Measurements from ENCODE around the gene RYR2. TPM values are rescaled to one million over a fixed set of nuclear protein-coding genes. Genes with fewer than 3 reads are reported as not detected.

RYR2 gene
- total and polyA plus RNA-seq, 4 donors: 0.43 to 11.6 (median 2.0) TPM

DNA sequence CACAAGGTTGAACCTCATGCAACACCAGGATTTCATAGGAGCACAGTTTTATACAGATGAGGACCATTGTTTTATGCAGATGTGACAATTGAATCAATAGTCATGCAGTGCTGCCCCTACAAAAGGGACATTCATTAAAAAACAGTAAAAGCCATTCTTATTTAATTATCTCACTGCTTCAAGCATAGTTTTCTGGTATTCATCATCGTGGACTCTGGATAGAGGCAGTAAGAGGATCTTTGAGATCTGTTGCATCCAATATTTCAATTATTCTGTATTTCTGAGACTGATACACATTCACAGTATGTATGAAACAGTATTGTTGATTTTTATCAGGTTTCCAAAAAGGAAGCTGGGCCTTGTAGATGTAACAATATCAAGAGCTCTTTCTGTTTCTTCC lies 237.6 kb downstream of the RYR2 start:
- no peaks in the 10 kb centered on the region for H3K27me3 ChIP-seq (ENCODE audit: control insufficient read depth in 3 of 3, insufficient read depth in 3 of 3, low read length in 2 of 3)
- no peak overlapping the region for H3K9ac ChIP-seq (ENCODE audit: insufficient read depth in 1 of 2, low read length in 2 of 2)
- peaks cover 0 to 2% (median 0%) of the 10 kb centered on the region in 4 donors for H3K9me3 ChIP-seq (ENCODE audit: control insufficient read depth in 4 of 4, insufficient read depth in 3 of 4, low read length in 3 of 4)
- ATAC-seq (ENCODE audit: insufficient read depth, low FRiP score): no peak
- TF ChIP-seq, protein P1, sequence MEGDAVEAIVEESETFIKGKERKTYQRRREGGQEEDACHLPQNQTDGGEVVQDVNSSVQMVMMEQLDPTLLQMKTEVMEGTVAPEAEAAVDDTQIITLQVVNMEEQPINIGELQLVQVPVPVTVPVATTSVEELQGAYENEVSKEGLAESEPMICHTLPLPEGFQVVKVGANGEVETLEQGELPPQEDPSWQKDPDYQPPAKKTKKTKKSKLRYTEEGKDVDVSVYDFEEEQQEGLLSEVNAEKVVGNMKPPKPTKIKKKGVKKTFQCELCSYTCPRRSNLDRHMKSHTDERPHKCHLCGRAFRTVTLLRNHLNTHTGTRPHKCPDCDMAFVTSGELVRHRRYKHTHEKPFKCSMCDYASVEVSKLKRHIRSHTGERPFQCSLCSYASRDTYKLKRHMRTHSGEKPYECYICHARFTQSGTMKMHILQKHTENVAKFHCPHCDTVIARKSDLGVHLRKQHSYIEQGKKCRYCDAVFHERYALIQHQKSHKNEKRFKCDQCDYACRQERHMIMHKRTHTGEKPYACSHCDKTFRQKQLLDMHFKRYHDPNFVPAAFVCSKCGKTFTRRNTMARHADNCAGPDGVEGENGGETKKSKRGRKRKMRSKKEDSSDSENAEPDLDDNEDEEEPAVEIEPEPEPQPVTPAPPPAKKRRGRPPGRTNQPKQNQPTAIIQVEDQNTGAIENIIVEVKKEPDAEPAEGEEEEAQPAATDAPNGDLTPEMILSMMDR (IDR thresholded peaks at IDR 0.05; ENCODE audit: control extremely low read depth, extremely low read depth): no peak
- H3K4me1 ChIP-seq (ENCODE audit: control insufficient read depth in 5 of 5, insufficient read depth in 5 of 5, low read length in 5 of 5): peaks cover 0 to 6% (median 0%) of the 10 kb centered on the region in 5 donors
- H3K4me3 ChIP-seq: no peak overlapping the region
- no peaks in the 10 kb centered on the region for H3K36me3 ChIP-seq (ENCODE audit: control insufficient read depth in 4 of 4, insufficient read depth in 4 of 4, low read length in 4 of 4)
- DNase-seq: no peak
- no peak overlapping the region for H3K27ac ChIP-seq (ENCODE audit: low read depth in 1 of 2, low read length in 1 of 2)
- WGBS, 2 donors: 38 to 49% methylated on average over 1 of the region's 1 CpG

DNA sequence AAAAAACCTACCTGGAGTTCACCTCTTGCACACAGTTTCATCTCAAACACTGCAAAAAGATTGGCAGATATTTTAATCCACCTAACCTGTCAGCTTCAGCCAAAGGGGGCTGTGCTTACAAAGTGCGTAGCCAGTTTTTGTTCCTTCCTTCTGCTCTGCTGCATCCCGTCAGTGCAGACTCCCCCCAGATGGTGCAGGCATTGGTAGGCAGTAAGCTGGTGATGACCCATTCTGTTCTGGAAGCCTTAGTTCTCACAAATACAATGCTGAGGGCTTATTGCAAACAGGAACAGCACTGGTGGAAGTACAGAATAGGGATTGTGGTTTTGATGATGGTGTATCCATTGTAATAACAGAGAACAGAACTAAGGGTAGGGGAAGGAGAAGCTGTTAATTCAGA lies 239.5 kb downstream of the RYR2 start:
- DNase-seq (no peak), ATAC-seq (ENCODE audit: insufficient read depth, low FRiP score) (no peak)
- Histone ChIP-seq H3K27me3 (ENCODE audit: control insufficient read depth in 3 of 3, insufficient read depth in 3 of 3, low read length in 2 of 3) (no peaks in the 10 kb centered on the region), H3K9me3 (ENCODE audit: control insufficient read depth in 4 of 4, insufficient read depth in 3 of 4, low read length in 3 of 4) (peaks cover 0 to 2% (median 0%) of the 10 kb centered on the region in 4 donors), H3K36me3 (ENCODE audit: control insufficient read depth in 4 of 4, insufficient read depth in 4 of 4, low read length in 4 of 4) (no peaks in the 10 kb centered on the region), H3K27ac (ENCODE audit: low read depth in 1 of 2, low read length in 1 of 2) (no peak overlapping the region), H3K9ac (ENCODE audit: insufficient read depth in 1 of 2, low read length in 2 of 2) (no peak overlapping the region), H3K4me3 (no peak overlapping the region), H3K4me1 (ENCODE audit: control insufficient read depth in 5 of 5, insufficient read depth in 5 of 5, low read length in 5 of 5) (peaks cover 0 to 6% (median 0%) of the 10 kb centered on the region in 5 donors)
- TF ChIP-seq, protein P1 (IDR thresholded peaks at IDR 0.05; ENCODE audit: control extremely low read depth, extremely low read depth): no peak
- WGBS, 2 donors: 73 to 78% methylated on average over 2 of the region's 2 CpGs

DNA sequence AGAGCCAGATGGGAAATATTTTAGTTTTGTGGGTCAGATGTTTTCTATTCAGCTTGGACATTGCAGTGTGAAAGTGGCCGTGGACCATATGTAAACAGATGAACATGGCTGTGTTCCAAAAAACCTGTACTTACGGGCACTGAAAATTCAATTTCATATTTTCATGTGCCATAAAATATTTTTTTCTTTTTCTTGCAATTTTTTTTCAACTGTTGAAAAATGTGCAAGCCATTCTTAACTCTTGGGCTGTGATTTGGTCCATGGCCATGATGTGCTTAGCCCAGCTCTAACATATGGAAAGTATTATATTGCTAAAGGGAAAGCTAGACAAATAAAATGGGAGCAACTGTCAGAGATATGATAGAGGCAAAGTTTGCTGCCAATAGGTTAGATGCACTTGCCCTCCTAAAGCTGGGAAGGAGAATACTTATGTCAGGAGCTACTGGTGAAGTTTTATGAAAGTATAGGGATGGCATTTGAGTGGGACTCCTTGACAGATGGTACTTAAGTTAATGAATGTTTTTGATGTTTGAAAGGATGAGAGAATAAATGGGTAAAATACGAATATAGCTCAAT lies 240.3 kb downstream of the RYR2 start:
- ATAC-seq (ENCODE audit: insufficient read depth, low FRiP score) (no peak), DNase-seq (no peak)
- Histone ChIP-seq H3K27ac (ENCODE audit: low read depth in 1 of 2, low read length in 1 of 2) (no peak overlapping the region), H3K9ac (ENCODE audit: insufficient read depth in 1 of 2, low read length in 2 of 2) (no peak overlapping the region), H3K4me1 (ENCODE audit: control insufficient read depth in 5 of 5, insufficient read depth in 5 of 5, low read length in 5 of 5) (peaks cover 0 to 6% (median 0%) of the 10 kb centered on the region in 5 donors), H3K36me3 (ENCODE audit: control insufficient read depth in 4 of 4, insufficient read depth in 4 of 4, low read length in 4 of 4) (no peaks in the 10 kb centered on the region), H3K4me3 (no peak overlapping the region), H3K9me3 (ENCODE audit: control insufficient read depth in 4 of 4, insufficient read depth in 3 of 4, low read length in 3 of 4) (peaks cover 0 to 2% (median 0%) of the 10 kb centered on the region in 4 donors), H3K27me3 (ENCODE audit: control insufficient read depth in 3 of 3, insufficient read depth in 3 of 3, low read length in 2 of 3) (no peaks in the 10 kb centered on the region)
- 55 to 71% methylated on average over 3 of the region's 3 CpGs for WGBS, 2 donors
- TF ChIP-seq, protein P1 (IDR thresholded peaks at IDR 0.05; ENCODE audit: control extremely low read depth, extremely low read depth): no peak
